ENCODE results near the gene EIF4H. TPM values are rescaled to one million over a fixed set of nuclear protein-coding genes. Genes with fewer than 3 reads are reported as not detected.
"Not testable (repeated sequence)": the region's sequence is repeated elsewhere in the genome, so short reads cannot be mapped to it uniquely, and the experiment has no call there.

Gene EIF4H
- total RNA-seq, 1 donor from 2014 or later = 274 TPM

- H3K9me3 Mint-ChIP-seq (ENCODE audit: unreplicated experiment) = no peaks in the 10 kb centered on the region
- no peak for TF ChIP-seq CTCF (IDR thresholded peaks at IDR 0.05; ENCODE audit: unreplicated experiment)
- no peak overlapping the region for H3K4me3 Mint-ChIP-seq (ENCODE audit: unreplicated experiment)
- H3K4me1 Mint-ChIP-seq (ENCODE audit: unreplicated experiment) = no peaks in the 10 kb centered on the region
- H3K36me3 Mint-ChIP-seq (ENCODE audit: low read depth, unreplicated experiment) = no peaks in the 10 kb centered on the region
- H3K27me3 Mint-ChIP-seq (ENCODE audit: unreplicated experiment) = no peaks in the 10 kb centered on the region
- no peak for DNase-seq (ENCODE audit: low spot score)
- no peak overlapping the region for H3K27ac Mint-ChIP-seq (ENCODE audit: unreplicated experiment)
These were observed 16.6 kb upstream of the EIF4H start for GRCh38 chr7:74157605-74158004.

DNA sequence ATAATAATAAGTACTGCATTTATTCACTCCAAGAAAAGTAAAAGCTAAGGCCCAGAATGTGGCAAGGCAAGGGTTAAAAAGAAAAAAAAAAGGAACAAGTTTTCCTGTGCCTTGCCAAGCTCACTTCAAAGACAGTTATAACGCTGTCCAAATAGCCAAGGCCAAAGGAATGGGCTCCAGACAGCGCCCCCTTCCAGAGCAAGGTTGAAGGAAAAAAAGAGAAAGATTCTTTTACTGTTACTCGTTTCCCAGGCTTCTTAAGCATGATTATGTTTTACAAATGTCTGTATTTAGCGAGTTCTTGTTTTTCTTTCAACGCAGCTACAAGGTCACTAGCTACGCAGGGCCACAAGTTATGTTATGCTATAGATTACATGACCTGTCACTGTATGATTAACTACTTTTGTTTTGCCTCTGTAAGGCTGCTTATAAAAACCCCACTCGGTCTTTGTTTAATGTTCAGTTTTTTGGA, 9.1 kb upstream of the EIF4H start:
- H3K27ac Mint-ChIP-seq (ENCODE audit: unreplicated experiment) = no peak overlapping the region
- H3K4me3 Mint-ChIP-seq (ENCODE audit: unreplicated experiment) = no peak overlapping the region
- H3K36me3 Mint-ChIP-seq (ENCODE audit: low read depth, unreplicated experiment) = no peaks in the 10 kb centered on the region
- no peaks in the 10 kb centered on the region for H3K4me1 Mint-ChIP-seq (ENCODE audit: unreplicated experiment)
- no peaks in the 10 kb centered on the region for H3K27me3 Mint-ChIP-seq (ENCODE audit: unreplicated experiment)
- DNase-seq (ENCODE audit: low spot score) = peak; percentile 51
- no peaks in the 10 kb centered on the region for H3K9me3 Mint-ChIP-seq (ENCODE audit: unreplicated experiment)
- TF ChIP-seq CTCF (IDR thresholded peaks at IDR 0.05; ENCODE audit: unreplicated experiment) = peak; percentile 31

- TF ChIP-seq CTCF (IDR thresholded peaks at IDR 0.05; ENCODE audit: unreplicated experiment) = no peak
- Mint-ChIP-seq H3K27me3 (ENCODE audit: unreplicated experiment) (no peaks in the 10 kb centered on the region), H3K4me3 (ENCODE audit: unreplicated experiment) (no peak overlapping the region), H3K27ac (ENCODE audit: unreplicated experiment) (no peak overlapping the region), H3K36me3 (ENCODE audit: low read depth, unreplicated experiment) (no peaks in the 10 kb centered on the region), H3K4me1 (ENCODE audit: unreplicated experiment) (no peaks in the 10 kb centered on the region), H3K9me3 (ENCODE audit: unreplicated experiment) (no peaks in the 10 kb centered on the region)
- no peak for DNase-seq (ENCODE audit: low spot score)
These were observed 8.1 kb upstream of the EIF4H start for GRCh38 chr7:74165867-74166593.

DNA sequence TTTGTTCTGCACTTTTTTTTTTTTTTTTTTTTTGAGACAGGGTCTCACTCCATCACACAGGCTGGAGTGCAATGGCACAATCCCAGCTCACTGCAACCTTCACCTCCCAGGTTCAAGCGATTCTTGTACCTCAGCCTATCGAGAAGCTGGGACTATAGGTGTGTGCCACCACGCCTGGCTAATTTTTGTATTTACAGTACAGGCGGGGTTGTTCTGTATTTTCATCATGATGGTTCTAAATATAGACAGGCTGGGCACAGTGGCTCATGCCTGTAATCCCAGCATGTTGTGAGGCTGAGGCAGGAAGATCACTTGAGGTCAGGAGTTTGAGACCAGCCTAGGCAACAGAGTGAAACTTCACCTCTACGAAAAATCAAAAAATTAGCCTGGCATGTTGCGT, 6.8 kb upstream of the EIF4H start:
- H3K4me1 Mint-ChIP-seq (ENCODE audit: unreplicated experiment); DNase-seq (ENCODE audit: low spot score); H3K27ac Mint-ChIP-seq (ENCODE audit: unreplicated experiment); H3K27me3 Mint-ChIP-seq (ENCODE audit: unreplicated experiment); H3K4me3 Mint-ChIP-seq (ENCODE audit: unreplicated experiment); H3K9me3 Mint-ChIP-seq (ENCODE audit: unreplicated experiment); H3K36me3 Mint-ChIP-seq (ENCODE audit: low read depth, unreplicated experiment): not testable (repeated sequence)

- no peak for TF ChIP-seq CTCF (IDR thresholded peaks at IDR 0.05; ENCODE audit: unreplicated experiment)
- H3K4me1 Mint-ChIP-seq (ENCODE audit: unreplicated experiment) = peaks cover 32% of the 10 kb centered on the region
- no peaks in the 10 kb centered on the region for H3K36me3 Mint-ChIP-seq (ENCODE audit: low read depth, unreplicated experiment)
- DNase-seq (ENCODE audit: low spot score) = no peak
- H3K9me3 Mint-ChIP-seq (ENCODE audit: unreplicated experiment) = no peaks in the 10 kb centered on the region
- peak overlapping the region; percentile 92 for H3K4me3 Mint-ChIP-seq (ENCODE audit: unreplicated experiment)
- peaks cover 4% of the 10 kb centered on the region for H3K27me3 Mint-ChIP-seq (ENCODE audit: unreplicated experiment)
- peak overlapping the region; percentile 48 for H3K27ac Mint-ChIP-seq (ENCODE audit: unreplicated experiment)
These were observed 1.1 kb upstream of the EIF4H start for GRCh38 chr7:74173074-74173473.
